KMS-11 (cell line): ENCODE measurements around the gene GNB5.

ENCODE experiments used
- H2AFZ ChIP-seq: fragments of 200-600 bp; sonication (generic); 2 replicates; pipeline ENCODE4 v1.6.1; 2016; ENCODE audit warnings: antibody characterized with exemption, mixed run types, low read depth
- H3K27ac ChIP-seq: fragments of 200-600 bp; sonication (generic); 2 replicates; pipeline ENCODE4 v1.6.1; 2016; ENCODE audit warnings: mild to moderate bottlenecking, mixed run types
- H3K27me3 ChIP-seq: fragments of 200-600 bp; sonication (generic); 2 replicates; pipeline ENCODE4 v1.6.1; 2017; ENCODE audit warnings: mild to moderate bottlenecking, low read depth, mixed run types, moderate library complexity; ENCODE audit not compliant: insufficient read depth
- H3K36me3 ChIP-seq: fragments of 200-600 bp; sonication (generic); 2 replicates; pipeline ENCODE4 v1.6.1; 2017; ENCODE audit warnings: mild to moderate bottlenecking, mixed run types; ENCODE audit not compliant: insufficient read depth
- H3K4me1 ChIP-seq: fragments of 200-600 bp; sonication (generic); 2 replicates; pipeline ENCODE4 v1.6.1; 2016; ENCODE audit warnings: mild to moderate bottlenecking, low read depth, mixed run types; ENCODE audit not compliant: poor library complexity, severe bottlenecking
- H3K4me2 ChIP-seq: fragments of 200-600 bp; sonication (generic); 2 replicates; pipeline ENCODE4 v1.7.0; 2016; ENCODE audit warnings: mild to moderate bottlenecking, mixed run types
- H3K4me3 ChIP-seq: fragments of 200-600 bp; sonication (generic); IDR thresholded peaks from 2 replicates; pipeline ENCODE4 v1.6.1; 2017; ENCODE audit warnings: low read depth, low read length, mixed read lengths; ENCODE audit not compliant: insufficient read depth
- H3K79me2 ChIP-seq: fragments of 200-600 bp; sonication (generic); 2 replicates; pipeline ENCODE4 v1.6.1; 2016; ENCODE audit warnings: low read depth, mixed run types; ENCODE audit not compliant: insufficient read depth
- H3K9ac ChIP-seq: fragments of 200-600 bp; sonication (generic); 2 replicates; pipeline ENCODE4 v1.6.1; 2016; ENCODE audit warnings: mild to moderate bottlenecking, mixed run types
- H4K20me1 ChIP-seq: fragments of 200-600 bp; sonication (generic); 2 replicates; pipeline ENCODE4 v1.6.1; 2016; ENCODE audit warnings: mild to moderate bottlenecking, mixed run types; ENCODE audit not compliant: insufficient read depth
- TF ChIP-seq, protein P1 (sequence below): fragments of 200-600 bp; sonication (generic); conservative IDR thresholded peaks from 2 replicates; pipeline ENCODE4 v1.6.1; 2017; ENCODE audit warnings: low read depth, mild to moderate bottlenecking, antibody characterized with exemption, low read length, moderate library complexity, mixed read lengths

GNB5 gene

DNA sequence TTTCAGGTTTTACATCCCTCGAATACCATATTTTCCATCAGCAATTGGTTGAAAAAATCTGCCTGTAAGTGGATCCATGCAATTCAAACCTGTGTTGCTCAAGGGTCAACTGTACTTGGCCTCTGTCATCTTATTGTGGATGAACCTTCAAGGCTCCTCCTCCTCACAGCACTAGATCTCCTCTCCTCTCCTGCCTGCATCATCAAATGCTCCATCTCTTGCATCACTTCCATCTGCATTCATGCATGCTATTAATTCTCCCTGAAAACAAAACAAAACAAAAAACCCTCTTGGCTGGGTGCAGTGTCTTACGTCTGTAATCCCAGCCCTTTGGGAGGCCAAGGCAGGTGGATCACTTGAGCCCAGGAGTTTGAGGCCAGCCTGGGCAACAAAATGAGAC, 88.7 kb downstream of the GNB5 start:
- Histone ChIP-seq H2AFZ (no peak overlapping the region), H3K27ac (no peak overlapping the region), H3K9ac (no peak overlapping the region), H3K4me3 (no peak overlapping the region), H3K36me3 (no peaks in the 10 kb centered on the region), H3K79me2 (no peaks in the 10 kb centered on the region), H3K4me2 (no peak overlapping the region), H3K27me3 (no peaks in the 10 kb centered on the region), H3K4me1 (no peaks in the 10 kb centered on the region), H4K20me1 (no peaks in the 10 kb centered on the region)
- TF ChIP-seq, protein P1, sequence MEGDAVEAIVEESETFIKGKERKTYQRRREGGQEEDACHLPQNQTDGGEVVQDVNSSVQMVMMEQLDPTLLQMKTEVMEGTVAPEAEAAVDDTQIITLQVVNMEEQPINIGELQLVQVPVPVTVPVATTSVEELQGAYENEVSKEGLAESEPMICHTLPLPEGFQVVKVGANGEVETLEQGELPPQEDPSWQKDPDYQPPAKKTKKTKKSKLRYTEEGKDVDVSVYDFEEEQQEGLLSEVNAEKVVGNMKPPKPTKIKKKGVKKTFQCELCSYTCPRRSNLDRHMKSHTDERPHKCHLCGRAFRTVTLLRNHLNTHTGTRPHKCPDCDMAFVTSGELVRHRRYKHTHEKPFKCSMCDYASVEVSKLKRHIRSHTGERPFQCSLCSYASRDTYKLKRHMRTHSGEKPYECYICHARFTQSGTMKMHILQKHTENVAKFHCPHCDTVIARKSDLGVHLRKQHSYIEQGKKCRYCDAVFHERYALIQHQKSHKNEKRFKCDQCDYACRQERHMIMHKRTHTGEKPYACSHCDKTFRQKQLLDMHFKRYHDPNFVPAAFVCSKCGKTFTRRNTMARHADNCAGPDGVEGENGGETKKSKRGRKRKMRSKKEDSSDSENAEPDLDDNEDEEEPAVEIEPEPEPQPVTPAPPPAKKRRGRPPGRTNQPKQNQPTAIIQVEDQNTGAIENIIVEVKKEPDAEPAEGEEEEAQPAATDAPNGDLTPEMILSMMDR, result no peak

GRCh38 chr15:52101542-52102323, 89.5 kb downstream of the GNB5 start:
- Histone ChIP-seq H3K4me3 (no peak overlapping the region), H3K27me3 (no peaks in the 10 kb centered on the region), H3K79me2 (no peaks in the 10 kb centered on the region), H3K27ac (no peak overlapping the region), H4K20me1 (no peaks in the 10 kb centered on the region), H3K36me3 (no peaks in the 10 kb centered on the region), H2AFZ (no peak overlapping the region), H3K4me1 (peaks cover 2% of the 10 kb centered on the region), H3K4me2 (no peak overlapping the region), H3K9ac (no peak overlapping the region)
- TF ChIP-seq, protein P1, result no peak

- Histone ChIP-seq H3K4me3 (no peak overlapping the region), H3K36me3 (no peaks in the 10 kb centered on the region), H3K27ac (no peak overlapping the region), H2AFZ (no peak overlapping the region), H3K9ac (no peak overlapping the region), H4K20me1 (no peaks in the 10 kb centered on the region), H3K4me1 (peaks cover 2% of the 10 kb centered on the region), H3K27me3 (no peaks in the 10 kb centered on the region), H3K79me2 (no peaks in the 10 kb centered on the region), H3K4me2 (no peak overlapping the region)
- TF ChIP-seq, protein P1, result no peak
Measured at GRCh38 chr15:52100807-52101442, 90.3 kb downstream of the GNB5 start.

- Histone ChIP-seq H3K9ac (no peak overlapping the region), H2AFZ (no peak overlapping the region), H4K20me1 (no peaks in the 10 kb centered on the region), H3K27me3 (no peaks in the 10 kb centered on the region), H3K4me1 (peaks cover 2% of the 10 kb centered on the region), H3K79me2 (no peaks in the 10 kb centered on the region), H3K4me3 (no peak overlapping the region), H3K4me2 (no peak overlapping the region), H3K36me3 (no peaks in the 10 kb centered on the region), H3K27ac (no peak overlapping the region)
- TF ChIP-seq, protein P1, result no peak
Measured at GRCh38 chr15:52099651-52100272, 91.4 kb downstream of the GNB5 start.
